ENCODE measurements around the gene SLC25A11. TPM values are rescaled to one million over a fixed set of nuclear protein-coding genes. Genes with fewer than 3 reads are reported as not detected.

SLC25A11 gene
- total RNA-seq, 2 donors from 2014 or later, result 23.7 to 33.2 TPM

DNA sequence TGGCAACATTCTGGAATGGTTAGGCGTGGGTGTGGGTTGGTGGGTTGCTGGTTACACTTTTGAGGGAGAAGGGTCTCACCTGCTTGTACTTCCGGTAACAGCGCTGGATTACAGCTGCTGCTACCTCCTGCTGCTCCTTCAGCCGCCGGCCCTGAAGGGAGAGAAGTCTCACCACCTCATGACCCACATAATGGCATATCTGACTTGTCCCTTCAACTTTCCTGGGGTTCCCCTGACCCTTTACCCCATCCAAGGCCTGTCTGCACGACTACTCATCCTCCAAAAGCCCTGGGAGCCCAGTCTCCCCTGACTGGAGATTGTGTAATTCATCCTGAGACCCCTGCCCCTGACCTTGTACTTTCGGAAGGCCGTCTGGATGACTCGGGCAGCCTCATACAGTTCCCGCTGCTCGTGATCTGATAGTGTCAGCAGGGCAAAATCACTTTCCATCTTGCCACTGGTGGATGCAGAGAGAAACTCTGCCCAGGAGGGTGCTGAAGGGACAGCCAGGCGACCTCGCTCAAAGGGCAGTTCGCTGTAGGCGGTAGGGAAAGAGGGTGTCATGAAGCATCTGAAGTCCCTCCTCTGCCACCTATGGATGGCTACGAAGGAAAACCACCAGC lies 29.8 kb upstream of the SLC25A11 start:
- Histone ChIP-seq H3K4me1 (peaks cover 23% of the 10 kb centered on the region), H3K4me3 (no peak overlapping the region), H3K9me3 (no peaks in the 10 kb centered on the region), H3K27me3 (no peaks in the 10 kb centered on the region), H3K27ac (peak overlapping the region in 2 of 4 donors; percentile 0 to 94), H3K36me3 (replicated peaks in 1 of 2; ENCODE audit: insufficient read depth in 1 of 2, low read depth in 2 of 2) (peaks cover 0 to 4% of the 10 kb centered on the region in 2 donors)
- 75 to 86% methylated on average over 16 of the region's 16 CpGs for WGBS, 2 donors
- no peak for DNase-seq
- intact Hi-C loops (cut with DNase I), result no loop called here
- no peak for TF ChIP-seq POLR2A (IDR thresholded peaks at IDR 0.05)
- TF ChIP-seq, protein P1, sequence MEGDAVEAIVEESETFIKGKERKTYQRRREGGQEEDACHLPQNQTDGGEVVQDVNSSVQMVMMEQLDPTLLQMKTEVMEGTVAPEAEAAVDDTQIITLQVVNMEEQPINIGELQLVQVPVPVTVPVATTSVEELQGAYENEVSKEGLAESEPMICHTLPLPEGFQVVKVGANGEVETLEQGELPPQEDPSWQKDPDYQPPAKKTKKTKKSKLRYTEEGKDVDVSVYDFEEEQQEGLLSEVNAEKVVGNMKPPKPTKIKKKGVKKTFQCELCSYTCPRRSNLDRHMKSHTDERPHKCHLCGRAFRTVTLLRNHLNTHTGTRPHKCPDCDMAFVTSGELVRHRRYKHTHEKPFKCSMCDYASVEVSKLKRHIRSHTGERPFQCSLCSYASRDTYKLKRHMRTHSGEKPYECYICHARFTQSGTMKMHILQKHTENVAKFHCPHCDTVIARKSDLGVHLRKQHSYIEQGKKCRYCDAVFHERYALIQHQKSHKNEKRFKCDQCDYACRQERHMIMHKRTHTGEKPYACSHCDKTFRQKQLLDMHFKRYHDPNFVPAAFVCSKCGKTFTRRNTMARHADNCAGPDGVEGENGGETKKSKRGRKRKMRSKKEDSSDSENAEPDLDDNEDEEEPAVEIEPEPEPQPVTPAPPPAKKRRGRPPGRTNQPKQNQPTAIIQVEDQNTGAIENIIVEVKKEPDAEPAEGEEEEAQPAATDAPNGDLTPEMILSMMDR (IDR thresholded peaks at IDR 0.05), result no peak
- ATAC-seq, result no peak

GRCh38 chr17:4969047-4969550 lies 29.3 kb upstream of the SLC25A11 start:
- Histone ChIP-seq H3K4me3 (no peak overlapping the region), H3K27ac (peak overlapping the region in 3 of 4 donors; percentile 89 to 95 (median 94)), H3K9me3 (no peaks in the 10 kb centered on the region), H3K27me3 (no peaks in the 10 kb centered on the region), H3K36me3 (replicated peaks in 1 of 2; ENCODE audit: insufficient read depth in 1 of 2, low read depth in 2 of 2) (peaks cover 0 to 4% of the 10 kb centered on the region in 2 donors), H3K4me1 (peaks cover 23% of the 10 kb centered on the region)
- no peak for ATAC-seq
- intact Hi-C loops (cut with DNase I), result no loop called here
- DNase-seq, result peak in 1 of 4 donors; percentile 21
- TF ChIP-seq, protein P1 (IDR thresholded peaks at IDR 0.05), result no peak
- no peak for TF ChIP-seq POLR2A (IDR thresholded peaks at IDR 0.05)
- WGBS, 2 donors, result 86 to 89% methylated on average over 15 of the region's 15 CpGs

DNA sequence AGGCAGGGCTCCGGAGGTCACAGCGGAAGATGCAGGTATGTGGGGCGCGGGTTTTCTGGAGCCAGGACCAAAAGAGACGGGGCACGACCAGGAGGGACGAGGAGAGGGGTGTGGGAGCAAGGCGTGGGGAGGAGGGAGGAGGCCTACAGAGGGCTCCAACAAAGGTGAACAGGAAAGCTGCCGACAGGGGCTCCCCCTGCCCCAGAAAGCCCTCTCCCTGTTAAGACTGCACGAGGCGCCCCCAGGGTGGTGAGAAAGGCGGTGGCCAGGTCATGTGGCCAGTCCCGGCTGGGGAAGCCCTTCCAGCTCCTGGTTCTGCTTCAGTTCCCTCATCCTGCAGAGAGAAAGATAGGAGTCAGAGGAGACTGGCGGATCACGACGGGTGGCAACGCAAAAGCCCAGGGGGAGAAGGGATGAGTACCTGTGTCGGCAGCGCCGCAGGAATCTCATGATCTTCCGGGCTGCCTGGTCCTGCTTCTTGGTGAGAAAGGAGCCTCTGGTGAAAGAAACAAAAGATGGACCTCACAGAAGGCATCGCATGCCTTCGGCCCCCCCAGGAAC lies 28.7 kb upstream of the SLC25A11 start:
- ATAC-seq (no peak), DNase-seq (no peak)
- Histone ChIP-seq H3K9me3 (no peaks in the 10 kb centered on the region), H3K4me1 (peaks cover 23% of the 10 kb centered on the region), H3K27ac (peak overlapping the region; percentile 89 to 98 (median 94)), H3K4me3 (no peak overlapping the region), H3K27me3 (no peaks in the 10 kb centered on the region), H3K36me3 (replicated peaks in 1 of 2; ENCODE audit: insufficient read depth in 1 of 2, low read depth in 2 of 2) (peaks cover 0 to 4% of the 10 kb centered on the region in 2 donors)
- TF ChIP-seq POLR2A (IDR thresholded peaks at IDR 0.05), result no peak
- TF ChIP-seq, protein P1 (IDR thresholded peaks at IDR 0.05), result no peak
- intact Hi-C loops (cut with DNase I), result no loop called here
- 38 to 50% methylated on average over 21 to 23 of the region's 23 CpGs for WGBS, 2 donors

DNA sequence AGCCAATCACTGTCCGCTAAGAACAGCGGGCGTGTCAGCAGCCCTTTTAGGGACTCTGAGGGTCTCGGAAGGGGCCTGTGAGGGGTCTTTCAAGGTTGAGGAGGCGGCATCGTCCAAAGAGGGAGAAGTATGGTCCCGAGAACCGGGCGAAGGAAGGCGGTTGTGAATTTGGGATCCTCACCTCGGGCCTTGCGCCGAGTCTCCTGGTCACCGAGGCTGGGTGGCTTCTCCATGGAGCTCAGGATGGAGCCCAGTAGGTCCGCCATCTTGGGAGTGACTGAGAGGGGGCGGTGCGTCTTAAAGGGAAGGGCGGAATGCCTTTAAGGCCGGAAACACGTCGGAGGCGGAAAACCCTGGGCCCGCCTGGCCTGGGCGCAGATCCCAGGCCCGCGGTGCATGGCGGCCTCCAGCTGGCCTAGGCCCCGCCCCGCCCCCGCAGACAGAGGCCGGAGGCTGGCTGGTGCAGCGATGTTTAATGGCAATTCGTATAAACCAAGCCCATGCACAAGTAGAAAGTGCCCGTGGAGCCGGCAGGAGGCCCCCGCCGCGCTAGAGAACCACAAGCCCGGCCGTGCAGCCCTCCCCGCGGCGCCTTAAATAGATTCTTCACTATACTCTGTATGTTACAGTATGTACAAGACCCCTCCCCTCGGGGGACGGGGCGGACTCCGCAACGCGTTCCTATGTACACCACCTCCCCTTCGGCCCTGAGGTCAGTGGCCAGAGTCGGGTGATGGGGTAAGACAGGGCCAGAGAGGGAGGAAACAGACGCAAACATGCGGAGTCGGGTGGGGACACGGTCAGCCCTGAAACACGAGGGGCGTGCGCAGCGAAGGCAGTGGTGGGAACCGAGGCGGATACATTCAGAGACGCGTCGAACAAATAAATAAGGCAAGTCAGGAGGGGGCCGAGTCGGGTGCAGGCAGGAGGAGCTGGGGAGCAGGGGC lies 28.0 kb upstream of the SLC25A11 start, which contains the start of gene SPAG7:
Gene SPAG7, minus strand, starts transcription at position 279 of the 947 bp plus-strand sequence. Its CDS starts 13 bp downstream, at position 266.
- Histone ChIP-seq H3K9me3 (no peaks in the 10 kb centered on the region), H3K4me3 (peak within 1 kb of the TSS; percentile 59 to 71), H3K27ac (peak within 1 kb of the TSS; percentile 89 to 98 (median 94)), H3K36me3 (replicated peaks in 1 of 2; ENCODE audit: insufficient read depth in 1 of 2, low read depth in 2 of 2) (peaks cover 0 to 4% of the 10 kb centered on the region in 2 donors), H3K4me1 (peaks cover 23% of the 10 kb centered on the region), H3K27me3 (no peaks in the 10 kb centered on the region)
- DNase-seq, result peak; percentile 96 to 97 (median 96)
- ATAC-seq, result peak; percentile 86
- intact Hi-C loops (cut with DNase I), result no loop called here
- WGBS, 2 donors, result 1 to 2% methylated on average over 32 to 66 of the region's 66 CpGs
- TF ChIP-seq, protein P1 (IDR thresholded peaks at IDR 0.05), result peak in 1 of 7 experiments; percentile 22
- TF ChIP-seq POLR2A (IDR thresholded peaks at IDR 0.05), result peak; percentile 80 to 93 (median 91)
